AG04449 (cell line): ENCODE results near the gene HERC2.

ENCODE experiments used
- CTCF ChIA-PET: fragments of 350-600 bp; formaldehyde crosslinking; extraction: SDS; loops from one replicate; lab custom pipeline; 2021; ENCODE audit warnings: antibody characterized with exemption; lab: Yijun Ruan, JAX
- POLR2A ChIA-PET: fragments of 400-600, 350-600 bp; formaldehyde crosslinking; extraction: SDS; loops from one replicate; lab custom pipeline; 2020; ENCODE audit warnings: antibody characterized with exemption, inconsistent platforms; lab: Yijun Ruan, JAX
- DNase-seq: peaks from one replicate; pipeline ENCODE4 v3.0.0-alpha.2; 2010; ENCODE audit warnings: low read depth, low spot score
- H3K4me3 ChIP-seq: 2 replicates; pipeline ENCODE4 v1.5.1; 2011; ENCODE audit warnings: low read depth, mild to moderate bottlenecking, control low read depth, low read length
- TF ChIP-seq, protein P1 (sequence below): IDR thresholded peaks from one replicate; pipeline ENCODE4 v1.5.1; 2011; ENCODE audit warnings: mild to moderate bottlenecking, moderate library complexity, low read length, control low read depth, inconsistent platforms; ENCODE audit not compliant: insufficient read depth; ENCODE audit errors: missing control alignments

Gene HERC2

GRCh38 chr15:28133281-28133680, 188.7 kb downstream of the HERC2 start:
- TF ChIP-seq, protein P1, sequence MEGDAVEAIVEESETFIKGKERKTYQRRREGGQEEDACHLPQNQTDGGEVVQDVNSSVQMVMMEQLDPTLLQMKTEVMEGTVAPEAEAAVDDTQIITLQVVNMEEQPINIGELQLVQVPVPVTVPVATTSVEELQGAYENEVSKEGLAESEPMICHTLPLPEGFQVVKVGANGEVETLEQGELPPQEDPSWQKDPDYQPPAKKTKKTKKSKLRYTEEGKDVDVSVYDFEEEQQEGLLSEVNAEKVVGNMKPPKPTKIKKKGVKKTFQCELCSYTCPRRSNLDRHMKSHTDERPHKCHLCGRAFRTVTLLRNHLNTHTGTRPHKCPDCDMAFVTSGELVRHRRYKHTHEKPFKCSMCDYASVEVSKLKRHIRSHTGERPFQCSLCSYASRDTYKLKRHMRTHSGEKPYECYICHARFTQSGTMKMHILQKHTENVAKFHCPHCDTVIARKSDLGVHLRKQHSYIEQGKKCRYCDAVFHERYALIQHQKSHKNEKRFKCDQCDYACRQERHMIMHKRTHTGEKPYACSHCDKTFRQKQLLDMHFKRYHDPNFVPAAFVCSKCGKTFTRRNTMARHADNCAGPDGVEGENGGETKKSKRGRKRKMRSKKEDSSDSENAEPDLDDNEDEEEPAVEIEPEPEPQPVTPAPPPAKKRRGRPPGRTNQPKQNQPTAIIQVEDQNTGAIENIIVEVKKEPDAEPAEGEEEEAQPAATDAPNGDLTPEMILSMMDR: no peak
- ChIA-PET POLR2A (interaction anchor here (0.5 kb wide), 1 partner anchor 10 kb away, joined by 3 read pairs; no protein-coding TSS in a partner anchor), CTCF (interaction anchor here (9.5 kb wide), 1 partner anchor 9 kb away, joined by 72 read pairs; no protein-coding TSS in a partner anchor)
- DNase-seq: no peak
- no peak overlapping the region for H3K4me3 ChIP-seq

- DNase-seq: no peak
- ChIA-PET POLR2A (interaction anchor here (0.5 kb wide), 1 partner anchor 11 kb away, joined by 3 read pairs; no protein-coding TSS in a partner anchor), CTCF (interaction anchor here (9.5 kb wide), 1 partner anchor 8 kb away, joined by 72 read pairs; no protein-coding TSS in a partner anchor)
- no peak overlapping the region for H3K4me3 ChIP-seq
- TF ChIP-seq, protein P1: no peak
Measured at GRCh38 chr15:28132524-28133275, 189.3 kb downstream of the HERC2 start.

GRCh38 chr15:28131946-28132345, 190.0 kb downstream of the HERC2 start:
- ChIA-PET CTCF (no interaction called here), POLR2A (no interaction called here)

DNA sequence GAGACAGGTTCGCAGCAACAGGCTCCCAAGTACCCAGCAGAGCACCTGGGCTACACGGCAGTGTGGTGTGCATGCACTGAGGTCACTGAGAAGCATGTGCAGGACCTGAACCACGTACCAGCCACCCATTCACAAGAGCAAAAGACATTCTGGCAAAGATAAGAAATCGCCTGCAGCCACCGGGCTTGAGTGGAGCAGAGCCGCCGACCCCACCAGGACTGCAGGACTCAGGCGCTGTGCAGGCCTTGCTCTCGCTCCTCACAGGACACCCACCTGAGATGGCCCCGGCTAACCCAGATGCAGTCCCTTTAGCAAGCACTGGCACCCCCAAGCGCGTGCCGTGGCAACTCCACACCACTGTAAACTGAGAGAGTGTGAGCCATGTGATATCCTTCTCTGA, 190.6 kb downstream of the HERC2 start:
- TF ChIP-seq, protein P1: no peak
- DNase-seq: no peak
- CTCF ChIA-PET: no interaction called here
- POLR2A ChIA-PET: no interaction called here
- H3K4me3 ChIP-seq: no peak overlapping the region

More at GRCh38 chr15:28131946-28132345, 190.0 kb downstream of the HERC2 start:
- no peak overlapping the region for H3K4me3 ChIP-seq
- DNase-seq: no peak
- TF ChIP-seq, protein P1: no peak

DNA sequence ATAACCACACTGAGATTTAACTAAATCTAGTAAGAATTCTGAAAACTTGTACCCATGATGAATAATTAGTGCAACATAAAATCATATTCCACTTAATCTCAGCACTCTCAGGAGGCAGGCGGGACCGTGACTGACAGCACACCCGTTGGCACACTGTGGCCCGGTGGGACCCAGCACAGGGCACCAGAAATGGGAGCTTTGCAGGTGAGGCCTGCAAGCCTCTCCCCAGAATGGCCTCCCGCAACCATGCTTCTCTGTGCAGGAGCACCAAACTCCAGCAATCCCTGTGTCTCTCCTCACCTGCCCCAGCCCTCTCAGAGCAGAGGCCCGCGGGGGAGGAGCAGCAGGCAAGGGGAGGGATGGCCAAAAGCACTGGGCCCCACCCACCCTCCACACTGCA, 191.3 kb downstream of the HERC2 start:
- POLR2A ChIA-PET: no interaction called here

More for the DNA sequence above, 191.3 kb downstream of the HERC2 start:
- H3K4me3 ChIP-seq: no peak overlapping the region
- CTCF ChIA-PET: no interaction called here
- DNase-seq: no peak
- TF ChIP-seq, protein P1: no peak
